IMR-90 (cell line): ENCODE measurements around the gene IQGAP2. TPM values are rescaled to one million over a fixed set of nuclear protein-coding genes. Genes with fewer than 3 reads are reported as not detected.

Experiments
- ATAC-seq: fragments of 200-7000 bp; cut with Tn5 transposase; 2 replicates; pipeline ENCODE4 v1.9.1; 2020; ENCODE audit warnings: low read depth, mild to moderate bottlenecking, moderate library complexity
- BruUV-seq: library from RNA; stranded (reverse); fragments of 400-500 nt; replicated peaks from 2 replicates; lab custom pipeline; 2021; lab: Mats Ljungman, UMichigan
- CTCF ChIA-PET: fragments of 300-600 bp; formaldehyde crosslinking; extraction: SDS; loops from one replicate; lab custom pipeline; 2021; ENCODE audit warnings: antibody characterized with exemption; lab: Yijun Ruan, JAX
- POLR2A ChIA-PET: fragments of 300-600 bp; sonication (Branson Sonifier 250); formaldehyde crosslinking; loops from one replicate; lab custom pipeline; 2022; ENCODE audit warnings: antibody characterized with exemption; ENCODE audit not compliant: unreplicated experiment; lab: Charles Lee
- DNase-seq: peaks from one replicate; pipeline ENCODE4 v3.0.0; 2013
- H2AFZ ChIP-seq: replicated peaks from 2 replicates; pipeline ENCODE3; 2013; ENCODE audit warnings: low read length, mild to moderate bottlenecking; ENCODE audit not compliant: poor library complexity
- H2AK5ac ChIP-seq: 2 replicates; pipeline ENCODE4 v1.6.1; 2013; ENCODE audit warnings: low read depth, low read length, inconsistent platforms
- H2AK9ac ChIP-seq: replicated peaks from 2 replicates; pipeline ENCODE3; 2013; ENCODE audit warnings: mild to moderate bottlenecking, low read depth, low read length, moderate library complexity; ENCODE audit not compliant: poor library complexity
- H2BK120ac ChIP-seq: 2 replicates; pipeline ENCODE4 v1.6.1; 2013; ENCODE audit warnings: low read depth, low read length, inconsistent platforms
- H2BK15ac ChIP-seq: 3 replicates; pipeline ENCODE4 v1.6.1; 2013; ENCODE audit warnings: low read depth, low read length, inconsistent platforms
- H2BK20ac ChIP-seq: 2 replicates; pipeline ENCODE4 v1.6.1; 2013; ENCODE audit warnings: low read depth, mild to moderate bottlenecking, inconsistent platforms, low read length, moderate library complexity
- H2BK5ac ChIP-seq: 2 replicates; pipeline ENCODE4 v1.6.1; 2013; ENCODE audit warnings: mild to moderate bottlenecking, low read depth, low read length, inconsistent platforms; ENCODE audit not compliant: poor library complexity, severe bottlenecking
- H3K14ac ChIP-seq: replicated peaks from 2 replicates; pipeline ENCODE4 v1.6.1; 2013; ENCODE audit warnings: low read depth, low read length, inconsistent platforms
- H3K18ac ChIP-seq: 2 replicates; pipeline ENCODE4 v1.6.1; 2013; ENCODE audit warnings: low read depth, low read length, control low read depth
- H3K23ac ChIP-seq: 2 replicates; pipeline ENCODE4 v1.6.1; 2013; ENCODE audit warnings: low read depth, low read length, inconsistent platforms
- H3K27ac ChIP-seq: 2 replicates; pipeline ENCODE4 v1.5.1; 2013; ENCODE audit warnings: mild to moderate bottlenecking, control low read depth, low read length; ENCODE audit not compliant: insufficient read depth
- H3K27me3 ChIP-seq: 2 replicates; pipeline ENCODE4 v1.6.1; 2013; ENCODE audit warnings: low read length; ENCODE audit not compliant: control insufficient read depth, insufficient read depth
- H3K36me3 ChIP-seq: 2 replicates; pipeline ENCODE4 v1.6.1; 2013; ENCODE audit warnings: low read length, mixed read lengths; ENCODE audit not compliant: control insufficient read depth, insufficient read depth
- H3K4ac ChIP-seq: 2 replicates; pipeline ENCODE4 v1.6.1; 2013; ENCODE audit warnings: low read depth, low read length, inconsistent platforms
- H3K4me1 ChIP-seq: 2 replicates; pipeline ENCODE4 v1.6.1; 2013; ENCODE audit warnings: low read length, mixed read lengths; ENCODE audit not compliant: control insufficient read depth, insufficient read depth
- H3K4me2 ChIP-seq: 2 replicates; pipeline ENCODE4 v1.6.1; 2013; ENCODE audit warnings: low read depth, mild to moderate bottlenecking, control low read depth, low read length, moderate library complexity
- H3K4me3 ChIP-seq: 2 replicates; pipeline ENCODE4 v1.5.1; 2013; ENCODE audit warnings: low read depth, mild to moderate bottlenecking, control low read depth, low read length, moderate library complexity; ENCODE audit not compliant: insufficient read depth
- H3K56ac ChIP-seq: 2 replicates; pipeline ENCODE4 v1.6.1; 2013; ENCODE audit warnings: low read length, inconsistent platforms; ENCODE audit not compliant: insufficient read depth; ENCODE audit errors: extremely low read depth
- H3K79me1 ChIP-seq, 2 experiments: 2 replicates each; pipeline ENCODE4 v1.6.1; 2013; ENCODE audit warnings: low read length in 2 of 2, inconsistent platforms in 1 of 2, low read depth in 1 of 2
- H3K9ac ChIP-seq: 2 replicates; pipeline ENCODE4 v1.6.1; 2013; ENCODE audit warnings: low read depth, low read length, control low read depth
- H3K9me1 ChIP-seq: 2 replicates; pipeline ENCODE4 v1.6.1; 2013; ENCODE audit warnings: low read length, inconsistent platforms; ENCODE audit not compliant: insufficient read depth
- H3K9me3 ChIP-seq: 2 replicates; pipeline ENCODE4 v1.6.1; 2013; ENCODE audit warnings: low read length; ENCODE audit not compliant: control insufficient read depth, insufficient read depth
- H4K20me1 ChIP-seq: 2 replicates; pipeline ENCODE4 v1.6.1; 2013; ENCODE audit warnings: low read length, inconsistent platforms; ENCODE audit not compliant: insufficient read depth
- H4K5ac ChIP-seq: 2 replicates; pipeline ENCODE4 v1.6.1; 2013; ENCODE audit warnings: mild to moderate bottlenecking, low read depth, low read length, control low read depth
- H4K8ac ChIP-seq, 2 experiments: 2 replicates each; pipeline ENCODE4 v1.6.1; 2013; ENCODE audit warnings: low read depth in 2 of 2, low read length in 2 of 2, control low read depth in 1 of 2, inconsistent platforms in 1 of 2
- H4K91ac ChIP-seq: 2 replicates; pipeline ENCODE4 v1.6.1; 2013; ENCODE audit warnings: low read depth, low read length, inconsistent platforms; ENCODE audit not compliant: insufficient read depth
- BHLHE40 ChIP-seq: fragments of 150-350 bp; IDR thresholded peaks from 2 replicates; pipeline ENCODE4 v1.6.1; 2016; ENCODE audit warnings: mild to moderate bottlenecking, low read depth, low read length
- CEBPB ChIP-seq: IDR thresholded peaks from 2 replicates; pipeline ENCODE4 v1.6.1; 2012; ENCODE audit warnings: low read depth, low read length, improper control_type of control experiment
- CHD1 ChIP-seq: IDR thresholded peaks from 2 replicates; pipeline ENCODE4 v1.6.1; 2012; ENCODE audit warnings: low read depth, low read length, improper control_type of control experiment
- ELK1 ChIP-seq: fragments of 150-350 bp; IDR thresholded peaks from 2 replicates; pipeline ENCODE4 v1.6.1; 2016; ENCODE audit warnings: low read depth, mild to moderate bottlenecking, low read length, moderate library complexity, borderline replicate concordance
- FOS ChIP-seq: fragments of 150-350 bp; IDR thresholded peaks from 2 replicates; pipeline ENCODE4 v1.6.1; 2016; ENCODE audit warnings: low read depth, low read length
- MAFK ChIP-seq: IDR thresholded peaks from 2 replicates; pipeline ENCODE4 v1.6.1; 2012; ENCODE audit warnings: low read depth, low read length, improper control_type of control experiment
- MXI1 ChIP-seq: IDR thresholded peaks from 2 replicates; pipeline ENCODE4 v1.6.1; 2012; ENCODE audit warnings: low read depth, mild to moderate bottlenecking, low read length, moderate library complexity, borderline replicate concordance
- NFE2L2 ChIP-seq: fragments of 150-350 bp; IDR thresholded peaks from 2 replicates; pipeline ENCODE4 v1.6.1; 2016; ENCODE audit warnings: low read depth, mild to moderate bottlenecking, low read length
- POLR2A ChIP-seq: IDR thresholded peaks from 2 replicates; pipeline ENCODE4 v1.6.1; 2012; ENCODE audit warnings: mild to moderate bottlenecking, low read depth, low read length
- RAD21 ChIP-seq: IDR thresholded peaks from 2 replicates; pipeline ENCODE4 v1.6.1; 2012; ENCODE audit warnings: low read length, improper control_type of control experiment
- RCOR1 ChIP-seq: IDR thresholded peaks from 2 replicates; pipeline ENCODE4 v1.6.1; 2012; ENCODE audit warnings: mild to moderate bottlenecking, low read length, improper control_type of control experiment; ENCODE audit not compliant: insufficient replicate concordance
- RFX5 ChIP-seq: IDR thresholded peaks from 2 replicates; pipeline ENCODE4 v1.8.0; 2012; ENCODE audit warnings: low read depth, mild to moderate bottlenecking, low read length, moderate library complexity
- SMC3 ChIP-seq: fragments of 150-350 bp; IDR thresholded peaks from 2 replicates; pipeline ENCODE4 v1.6.1; 2016; ENCODE audit warnings: low read depth, mild to moderate bottlenecking, antibody characterized with exemption, low read length, moderate library complexity
- WGBS, 2 experiments: methylation state at CpG; one replicate each; pipeline versions ENCODE4 v1.1.5 to v1.1.7; 2013; ENCODE audit warnings: missing lambda C conversion rate in 2 of 2; ENCODE audit not compliant: insufficient read length in 1 of 2; ENCODE audit errors: extremely low coverage in 2 of 2; 5-methylcytosine and 5-hydroxymethylcytosine counted together
- dilution Hi-C: fragments of 300-500 bp; cut with HindIII; formaldehyde crosslinking; loops from one replicate; pipeline ENCODE4 v1.14.3; 2018; ENCODE audit warnings: low sequenced_read_pairs; ENCODE audit not compliant: unreplicated experiment
- in situ Hi-C: fragments of 300-500 bp; cut with MboI; formaldehyde crosslinking; loops from 3 replicates; pipeline ENCODE4 v1.14.3; 2019; ENCODE audit warnings: low sequenced_read_pairs, inconsistent platforms, mixed read lengths
- intact Hi-C: fragments of 100-400 bp; cut with micrococcal nuclease; formaldehyde crosslinking; loops from 2 replicates; pipeline ENCODE4 v1.10.0; 2022
- polyA plus RNA-seq, 3 experiments: library from polyadenylated mRNA; depleted of rRNA; stranded (reverse); fragments of >200 nt; gene quantifications; 2 replicates each; pipeline ENCODE4 v1.2.3, GENCODE V29; 2012; ENCODE audit warnings: low replicate concordance in 1 of 3
- total RNA-seq: library from RNA; depleted of rRNA; stranded (reverse); fragments of >200 nt; gene quantifications from 2 replicates; pipeline ENCODE4 v1.2.3, GENCODE V29; 2012
- TF ChIP-seq, protein P1 (sequence below): fragments of 150-350 bp; IDR thresholded peaks from 2 replicates; pipeline ENCODE4 v1.6.1; 2017; ENCODE audit warnings: mild to moderate bottlenecking, antibody characterized with exemption, low read length, low read depth
- TF ChIP-seq, protein P2 (sequence below): conservative IDR thresholded peaks from 2 replicates; pipeline ENCODE4 v1.5.1; 2012; ENCODE audit warnings: mild to moderate bottlenecking, low read depth, low read length, improper control_type of control experiment

The IQGAP2 gene
- total and polyA plus RNA-seq, 2 of the 4 experiments (the other 2 are of a cell fraction): 0.21 to 0.36 TPM

- TF ChIP-seq RCOR1 (no peak), NFE2L2 (no peak)
These were observed 186.9 kb downstream of the IQGAP2 start (continued) for GRCh38 chr5:76590027-76590426.

DNA sequence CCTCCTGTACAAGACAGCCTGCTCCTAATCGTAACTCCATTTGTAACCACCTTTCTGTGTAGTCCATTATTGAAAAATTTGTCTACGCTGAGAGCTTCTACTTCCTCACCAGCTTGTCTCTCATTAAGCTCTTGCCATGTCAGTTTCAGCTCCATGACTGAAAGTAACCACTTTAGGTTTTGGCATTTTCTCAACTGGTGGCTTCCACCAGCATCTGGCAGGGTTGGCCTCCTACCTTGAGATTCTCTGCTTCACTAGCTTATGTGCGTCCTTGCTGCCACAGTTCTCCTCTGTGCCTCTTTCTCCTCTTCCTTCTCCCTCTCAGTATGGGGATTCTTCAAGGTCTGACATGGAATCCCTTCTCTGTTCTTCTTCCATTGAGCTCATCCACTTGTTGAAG, 188.3 kb downstream of the IQGAP2 start:
- no peak overlapping the region for H4K91ac ChIP-seq
- DNase-seq (no peak), ATAC-seq (no peak)
- no peak overlapping the region for H2BK5ac ChIP-seq
- no peaks in the 10 kb centered on the region for H4K20me1 ChIP-seq
- H3K14ac ChIP-seq: no peak overlapping the region
- no peaks in the 10 kb centered on the region for H3K4me1 ChIP-seq
- H3K4me3 ChIP-seq: no peak overlapping the region
- dilution Hi-C loops: no loop called here
- no peak overlapping the region for H2AK5ac ChIP-seq
- H3K9me3 ChIP-seq: no peaks in the 10 kb centered on the region; the same call in 1 of the 2 replicates
- H3K27me3 ChIP-seq: peaks cover 23% of the 10 kb centered on the region
- H2BK15ac ChIP-seq: no peak overlapping the region
- CTCF ChIA-PET: no interaction called here
- H3K23ac ChIP-seq: no peak overlapping the region
- no peak overlapping the region for H2BK20ac ChIP-seq
- no peaks in the 10 kb centered on the region for H3K9me1 ChIP-seq
- BruUV-seq: no TSS peak
- H4K5ac ChIP-seq: no peak overlapping the region
- no peaks in the 10 kb centered on the region for H3K79me1 ChIP-seq
- POLR2A ChIA-PET: no interaction called here
- no peak overlapping the region for H2BK120ac ChIP-seq
- H3K27ac ChIP-seq: no peak overlapping the region
- H2AK9ac ChIP-seq: no peak overlapping the region
- no peak overlapping the region for H3K56ac ChIP-seq
- no peak overlapping the region for H3K4ac ChIP-seq
- no peak overlapping the region for H3K9ac ChIP-seq
- no peak overlapping the region for H2AFZ ChIP-seq
- intact Hi-C loops: no loop called here
- H4K8ac ChIP-seq: no peak overlapping the region
- no CpG with 5 or more reads among the region's 3 CpGs for WGBS, 2 experiments
- H3K36me3 ChIP-seq: no peaks in the 10 kb centered on the region
- no peak overlapping the region for H3K18ac ChIP-seq
- TF ChIP-seq, protein P1, sequence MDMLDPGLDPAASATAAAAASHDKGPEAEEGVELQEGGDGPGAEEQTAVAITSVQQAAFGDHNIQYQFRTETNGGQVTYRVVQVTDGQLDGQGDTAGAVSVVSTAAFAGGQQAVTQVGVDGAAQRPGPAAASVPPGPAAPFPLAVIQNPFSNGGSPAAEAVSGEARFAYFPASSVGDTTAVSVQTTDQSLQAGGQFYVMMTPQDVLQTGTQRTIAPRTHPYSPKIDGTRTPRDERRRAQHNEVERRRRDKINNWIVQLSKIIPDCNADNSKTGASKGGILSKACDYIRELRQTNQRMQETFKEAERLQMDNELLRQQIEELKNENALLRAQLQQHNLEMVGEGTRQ: no peak
- TF ChIP-seq ELK1 (no peak), RFX5 (no peak), RAD21 (no peak), RCOR1 (no peak), MAFK (no peak), CEBPB (no peak), MXI1 (no peak), POLR2A (no peak), NFE2L2 (no peak), SMC3 (no peak), CHD1 (no peak), BHLHE40 (no peak), FOS (no peak)
- TF ChIP-seq, protein P2, sequence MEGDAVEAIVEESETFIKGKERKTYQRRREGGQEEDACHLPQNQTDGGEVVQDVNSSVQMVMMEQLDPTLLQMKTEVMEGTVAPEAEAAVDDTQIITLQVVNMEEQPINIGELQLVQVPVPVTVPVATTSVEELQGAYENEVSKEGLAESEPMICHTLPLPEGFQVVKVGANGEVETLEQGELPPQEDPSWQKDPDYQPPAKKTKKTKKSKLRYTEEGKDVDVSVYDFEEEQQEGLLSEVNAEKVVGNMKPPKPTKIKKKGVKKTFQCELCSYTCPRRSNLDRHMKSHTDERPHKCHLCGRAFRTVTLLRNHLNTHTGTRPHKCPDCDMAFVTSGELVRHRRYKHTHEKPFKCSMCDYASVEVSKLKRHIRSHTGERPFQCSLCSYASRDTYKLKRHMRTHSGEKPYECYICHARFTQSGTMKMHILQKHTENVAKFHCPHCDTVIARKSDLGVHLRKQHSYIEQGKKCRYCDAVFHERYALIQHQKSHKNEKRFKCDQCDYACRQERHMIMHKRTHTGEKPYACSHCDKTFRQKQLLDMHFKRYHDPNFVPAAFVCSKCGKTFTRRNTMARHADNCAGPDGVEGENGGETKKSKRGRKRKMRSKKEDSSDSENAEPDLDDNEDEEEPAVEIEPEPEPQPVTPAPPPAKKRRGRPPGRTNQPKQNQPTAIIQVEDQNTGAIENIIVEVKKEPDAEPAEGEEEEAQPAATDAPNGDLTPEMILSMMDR: no peak
- in situ Hi-C loops: no loop called here
- H3K4me2 ChIP-seq: no peak overlapping the region
